ENCODE results near the gene NSUN2.

The NSUN2 gene

DNA sequence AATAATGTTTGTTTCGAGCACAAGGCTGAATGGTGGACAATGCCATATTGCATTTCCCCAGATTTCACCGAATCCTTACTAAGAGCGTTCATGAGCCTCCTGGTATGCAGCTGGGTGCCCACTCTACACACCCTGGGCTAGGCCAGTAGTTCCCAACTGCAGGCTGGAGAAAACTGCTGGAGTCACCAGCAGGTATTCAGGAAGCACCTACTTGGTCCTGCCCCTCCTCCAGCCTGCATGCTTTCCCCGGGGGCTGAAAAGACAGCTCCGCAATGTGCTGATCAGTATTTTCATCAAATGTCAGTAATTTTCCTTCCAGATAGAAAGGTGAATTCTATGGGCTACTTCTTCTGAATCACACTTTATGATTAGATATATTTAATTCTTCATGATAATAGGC lies 34.8 kb upstream of the NSUN2 start:
- Histone ChIP-seq H3K23ac (ENCODE audit: low read length in 2 of 2) (no peak overlapping the region), H3K4ac (ENCODE audit: low read depth in 1 of 2, low read length in 2 of 2) (no peak overlapping the region), H2BK5ac (ENCODE audit: low read depth, low read length, poor library complexity, severe bottlenecking) (no peak overlapping the region), H2AK5ac (ENCODE audit: low read length, severe bottlenecking) (no peak overlapping the region), H3K4me3 (ENCODE audit: insufficient read depth in 1 of 2, low read depth in 1 of 2, low read length in 2 of 2) (no peak overlapping the region), H3K4me2 (ENCODE audit: low read length, poor library complexity, severe bottlenecking) (no peak overlapping the region), H3K14ac (ENCODE audit: low read length in 2 of 2) (no peak overlapping the region), H3K9ac (ENCODE audit: low read length) (no peak overlapping the region), H2BK120ac (ENCODE audit: low read depth, low read length) (no peak overlapping the region), H3K9me3 (ENCODE audit: control insufficient read depth, low read length) (no peaks in the 10 kb centered on the region), H2BK12ac (ENCODE audit: low read length in 2 of 2) (no peak overlapping the region), H3K18ac (ENCODE audit: low read depth in 1 of 2, low read length in 2 of 2) (no peak overlapping the region), H4K91ac (ENCODE audit: low read length) (no peak overlapping the region), H3K27me3 (ENCODE audit: control insufficient read depth in 1 of 2, insufficient read depth in 1 of 2, low read length in 2 of 2) (no peaks in the 10 kb centered on the region), H2AFZ (ENCODE audit: low read depth, low read length) (no peak overlapping the region), H3K27ac (ENCODE audit: low read length, poor library complexity, severe bottlenecking) (no peak overlapping the region), H4K8ac (ENCODE audit: low read length) (no peak overlapping the region), H2BK15ac (ENCODE audit: low read depth, poor library complexity, severe bottlenecking) (no peak overlapping the region), H3K36me3 (ENCODE audit: control insufficient read depth in 1 of 2, insufficient read depth in 2 of 2, low read depth in 1 of 2, low read length in 2 of 2) (peaks cover 26 to 40% of the 10 kb centered on the region in 2 experiments), H3K79me1 (replicated peaks; ENCODE audit: low read length, poor library complexity, severe bottlenecking) (peaks cover 3% of the 10 kb centered on the region), H3K4me1 (ENCODE audit: control insufficient read depth, insufficient read depth, low read depth, low read length) (peaks cover 4% of the 10 kb centered on the region)
- WGBS = 94% methylated on average over 4 of the region's 5 CpGs
- no peak for DNase-seq

DNA sequence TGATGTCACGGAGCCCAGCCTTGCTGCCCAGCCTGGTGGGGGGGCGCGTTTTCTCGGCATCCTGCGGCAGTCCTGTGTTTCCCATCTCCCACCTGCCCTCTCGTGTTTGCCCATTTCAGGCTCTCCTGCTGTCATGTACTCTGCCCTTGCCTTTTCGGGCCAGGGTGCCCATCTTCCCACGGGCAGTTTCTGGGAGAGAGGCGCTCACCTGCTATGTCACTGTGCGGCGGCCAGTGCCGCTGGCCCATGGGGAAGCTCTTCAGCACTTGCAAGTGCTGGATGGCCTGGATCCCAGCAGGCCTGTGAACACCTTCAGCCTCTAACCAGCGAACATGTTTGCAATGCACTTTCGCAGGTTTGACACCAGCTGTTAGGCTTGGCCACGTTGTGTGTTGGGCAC lies 33.9 kb upstream of the NSUN2 start:
- H3K4ac ChIP-seq (ENCODE audit: low read depth in 1 of 2, low read length in 2 of 2) = no peak overlapping the region
- no peak overlapping the region for H3K14ac ChIP-seq (ENCODE audit: low read length in 2 of 2)
- H2AK5ac ChIP-seq (ENCODE audit: low read length, severe bottlenecking) = no peak overlapping the region
- WGBS = 91% methylated on average over 15 of the region's 15 CpGs
- no peak for DNase-seq
- no peak overlapping the region for H3K4me2 ChIP-seq (ENCODE audit: low read length, poor library complexity, severe bottlenecking)
- H3K4me1 ChIP-seq (ENCODE audit: control insufficient read depth, insufficient read depth, low read depth, low read length) = peaks cover 4% of the 10 kb centered on the region
- no peak overlapping the region for H3K23ac ChIP-seq (ENCODE audit: low read length in 2 of 2)
- H2BK12ac ChIP-seq (ENCODE audit: low read length in 2 of 2) = no peak overlapping the region
- H2AFZ ChIP-seq (ENCODE audit: low read depth, low read length) = no peak overlapping the region
- no peak overlapping the region for H2BK120ac ChIP-seq (ENCODE audit: low read depth, low read length)
- no peaks in the 10 kb centered on the region for H3K9me3 ChIP-seq (ENCODE audit: control insufficient read depth, low read length)
- no peak overlapping the region for H3K18ac ChIP-seq (ENCODE audit: low read depth in 1 of 2, low read length in 2 of 2)
- no peak overlapping the region for H3K27ac ChIP-seq (ENCODE audit: low read length, poor library complexity, severe bottlenecking)
- no peak overlapping the region for H3K4me3 ChIP-seq (ENCODE audit: insufficient read depth in 1 of 2, low read depth in 1 of 2, low read length in 2 of 2)
- H2BK15ac ChIP-seq (ENCODE audit: low read depth, poor library complexity, severe bottlenecking) = no peak overlapping the region
- no peak overlapping the region for H2BK5ac ChIP-seq (ENCODE audit: low read depth, low read length, poor library complexity, severe bottlenecking)
- peaks cover 31 to 40% of the 10 kb centered on the region in 2 experiments for H3K36me3 ChIP-seq (ENCODE audit: control insufficient read depth in 1 of 2, insufficient read depth in 2 of 2, low read depth in 1 of 2, low read length in 2 of 2)
- H4K91ac ChIP-seq (ENCODE audit: low read length) = no peak overlapping the region
- H4K8ac ChIP-seq (ENCODE audit: low read length) = no peak overlapping the region
- no peaks in the 10 kb centered on the region for H3K27me3 ChIP-seq (ENCODE audit: control insufficient read depth in 1 of 2, insufficient read depth in 1 of 2, low read length in 2 of 2)
- no peak overlapping the region for H3K9ac ChIP-seq (ENCODE audit: low read length)
- peaks cover 3% of the 10 kb centered on the region for H3K79me1 ChIP-seq (replicated peaks; ENCODE audit: low read length, poor library complexity, severe bottlenecking)

DNA sequence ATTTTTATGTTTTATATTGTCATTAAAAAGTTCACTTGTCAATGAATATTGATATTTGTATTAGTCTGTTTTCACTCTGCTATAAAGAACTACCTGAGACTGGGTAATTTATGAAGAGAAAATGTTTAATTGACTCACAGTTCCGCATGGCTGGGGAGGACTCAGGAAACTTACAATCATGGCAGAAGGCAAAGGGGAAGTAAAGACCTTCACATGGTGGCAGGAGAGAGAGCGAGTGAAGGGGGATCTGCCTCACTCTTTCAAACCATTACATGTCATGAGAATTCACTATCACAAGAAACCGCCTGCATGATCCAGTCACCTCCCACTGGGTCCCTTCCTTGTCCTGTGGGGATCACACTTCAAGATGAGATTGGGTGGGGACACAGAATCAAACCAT lies 27.8 kb upstream of the NSUN2 start:
- Histone ChIP-seq H3K79me1 (replicated peaks; ENCODE audit: low read length, poor library complexity, severe bottlenecking) (no peaks in the 10 kb centered on the region), H3K14ac (ENCODE audit: low read length in 2 of 2) (no peak overlapping the region), H3K9me3 (ENCODE audit: control insufficient read depth, low read length) (peaks cover 18% of the 10 kb centered on the region), H3K4me3 (ENCODE audit: insufficient read depth in 1 of 2, low read depth in 1 of 2, low read length in 2 of 2) (no peak overlapping the region), H3K23ac (ENCODE audit: low read length in 2 of 2) (no peak overlapping the region), H3K36me3 (ENCODE audit: control insufficient read depth in 1 of 2, insufficient read depth in 2 of 2, low read depth in 1 of 2, low read length in 2 of 2) (peaks cover 45 to 62% of the 10 kb centered on the region in 2 experiments), H4K8ac (ENCODE audit: low read length) (no peak overlapping the region), H3K4me1 (ENCODE audit: control insufficient read depth, insufficient read depth, low read depth, low read length) (peaks cover 3% of the 10 kb centered on the region), H3K27ac (ENCODE audit: low read length, poor library complexity, severe bottlenecking) (no peak overlapping the region), H2BK12ac (ENCODE audit: low read length in 2 of 2) (no peak overlapping the region), H3K9ac (ENCODE audit: low read length) (no peak overlapping the region), H3K18ac (ENCODE audit: low read depth in 1 of 2, low read length in 2 of 2) (no peak overlapping the region), H3K4me2 (ENCODE audit: low read length, poor library complexity, severe bottlenecking) (no peak overlapping the region), H2BK5ac (ENCODE audit: low read depth, low read length, poor library complexity, severe bottlenecking) (no peak overlapping the region), H2AK5ac (ENCODE audit: low read length, severe bottlenecking) (no peak overlapping the region), H2BK15ac (ENCODE audit: low read depth, poor library complexity, severe bottlenecking) (no peak overlapping the region), H2BK120ac (ENCODE audit: low read depth, low read length) (no peak overlapping the region), H2AFZ (ENCODE audit: low read depth, low read length) (no peak overlapping the region), H3K4ac (ENCODE audit: low read depth in 1 of 2, low read length in 2 of 2) (no peak overlapping the region), H4K91ac (ENCODE audit: low read length) (no peak overlapping the region), H3K27me3 (ENCODE audit: control insufficient read depth in 1 of 2, insufficient read depth in 1 of 2, low read length in 2 of 2) (no peaks in the 10 kb centered on the region)
- WGBS = 100% methylated on average over 2 of the region's 3 CpGs
- DNase-seq = no peak

DNA sequence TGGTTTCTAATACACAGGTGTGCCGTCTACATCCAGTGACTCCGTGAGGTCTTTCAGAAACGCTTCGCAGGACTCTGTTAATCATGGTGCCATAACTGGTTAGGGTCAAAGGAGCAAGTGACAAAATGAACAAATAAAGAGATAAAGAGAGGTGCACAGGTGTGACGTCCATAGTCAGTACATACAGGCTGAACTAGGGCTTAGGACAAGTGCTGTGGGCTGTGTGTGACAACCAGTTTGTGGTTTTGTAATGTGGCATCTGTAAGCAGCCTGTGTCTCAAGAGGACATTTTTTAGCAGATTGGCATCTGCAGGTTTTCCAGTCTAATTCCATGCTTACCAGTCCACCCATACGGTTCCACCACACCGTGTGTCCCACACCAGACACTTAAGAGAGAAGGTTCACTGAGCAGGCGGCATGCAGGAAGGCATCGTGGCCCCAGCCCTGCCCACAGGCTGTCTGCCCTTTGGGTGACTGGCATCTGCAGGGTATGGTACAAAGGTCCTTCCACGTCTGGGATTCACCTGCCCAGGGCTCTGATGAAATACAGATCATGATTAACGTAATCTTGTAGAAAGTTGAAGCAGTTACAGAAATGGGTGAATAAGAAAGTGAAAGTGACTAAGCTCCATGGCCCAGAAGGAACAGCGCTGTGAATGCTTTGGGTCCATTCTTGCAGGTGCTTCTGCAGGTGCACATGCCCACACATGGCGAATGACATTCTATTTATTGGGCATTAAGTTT lies 27.3 kb upstream of the NSUN2 start:
- no peak overlapping the region for H3K4ac ChIP-seq (ENCODE audit: low read depth in 1 of 2, low read length in 2 of 2)
- no peaks in the 10 kb centered on the region for H3K27me3 ChIP-seq (ENCODE audit: control insufficient read depth in 1 of 2, insufficient read depth in 1 of 2, low read length in 2 of 2)
- no peak overlapping the region for H3K18ac ChIP-seq (ENCODE audit: low read depth in 1 of 2, low read length in 2 of 2)
- no peak overlapping the region for H2AFZ ChIP-seq (ENCODE audit: low read depth, low read length)
- H2AK5ac ChIP-seq (ENCODE audit: low read length, severe bottlenecking) = no peak overlapping the region
- H4K91ac ChIP-seq (ENCODE audit: low read length) = no peak overlapping the region
- H2BK120ac ChIP-seq (ENCODE audit: low read depth, low read length) = no peak overlapping the region
- WGBS = 96% methylated on average over 12 of the region's 13 CpGs
- H3K79me1 ChIP-seq (replicated peaks; ENCODE audit: low read length, poor library complexity, severe bottlenecking) = no peaks in the 10 kb centered on the region
- no peak overlapping the region for H3K4me2 ChIP-seq (ENCODE audit: low read length, poor library complexity, severe bottlenecking)
- no peak overlapping the region for H3K4me3 ChIP-seq (ENCODE audit: insufficient read depth in 1 of 2, low read depth in 1 of 2, low read length in 2 of 2)
- no peak overlapping the region for H3K23ac ChIP-seq (ENCODE audit: low read length in 2 of 2)
- H3K9me3 ChIP-seq (ENCODE audit: control insufficient read depth, low read length) = peaks cover 24% of the 10 kb centered on the region
- H4K8ac ChIP-seq (ENCODE audit: low read length) = no peak overlapping the region
- no peak overlapping the region for H3K27ac ChIP-seq (ENCODE audit: low read length, poor library complexity, severe bottlenecking)
- DNase-seq = no peak
- H2BK15ac ChIP-seq (ENCODE audit: low read depth, poor library complexity, severe bottlenecking) = no peak overlapping the region
- no peak overlapping the region for H3K14ac ChIP-seq (ENCODE audit: low read length in 2 of 2)
- no peak overlapping the region for H3K9ac ChIP-seq (ENCODE audit: low read length)
- peaks cover 3% of the 10 kb centered on the region for H3K4me1 ChIP-seq (ENCODE audit: control insufficient read depth, insufficient read depth, low read depth, low read length)
- peaks cover 49 to 68% of the 10 kb centered on the region in 2 experiments for H3K36me3 ChIP-seq (ENCODE audit: control insufficient read depth in 1 of 2, insufficient read depth in 2 of 2, low read depth in 1 of 2, low read length in 2 of 2)
- no peak overlapping the region for H2BK5ac ChIP-seq (ENCODE audit: low read depth, low read length, poor library complexity, severe bottlenecking)
- H2BK12ac ChIP-seq (ENCODE audit: low read length in 2 of 2) = no peak overlapping the region

All from mesenchymal stem cell (in vitro differentiated cells and primary cell).